MM.1S (cell line): ENCODE data around the gene PPP3R1.

ENCODE experiments used
- DNase-seq: peaks from one replicate; pipeline ENCODE4 v3.0.0-alpha.2; 2015
- H2AFZ ChIP-seq: fragments of 300-600 bp; sonication (generic); 2 replicates; pipeline ENCODE4 v1.6.0; 2016; ENCODE audit warnings: antibody characterized with exemption, low read length
- H3F3A ChIP-seq: fragments of 300-600 bp; sonication (generic); 2 replicates; pipeline ENCODE4 v1.6.1; 2016; ENCODE audit warnings: mild to moderate bottlenecking, antibody characterized with exemption, low read length, moderate library complexity, mixed read lengths; ENCODE audit not compliant: insufficient read depth
- H3K27ac ChIP-seq: fragments of 300-600 bp; sonication (generic); 2 replicates; pipeline ENCODE4 v1.5.1; 2016; ENCODE audit warnings: mild to moderate bottlenecking, low read length
- H3K27me3 ChIP-seq: fragments of 300-600 bp; sonication (generic); replicated peaks from 2 replicates; pipeline ENCODE4 v1.6.0; 2016; ENCODE audit warnings: low read length; ENCODE audit not compliant: insufficient read depth
- H3K36me3 ChIP-seq: fragments of 300-600 bp; sonication (generic); replicated peaks from 2 replicates; pipeline ENCODE4 v1.6.1; 2016; ENCODE audit warnings: mild to moderate bottlenecking, low read length, mixed read lengths; ENCODE audit not compliant: insufficient read depth
- H3K4me1 ChIP-seq: fragments of 300-600 bp; sonication (generic); 2 replicates; pipeline ENCODE4 v1.6.1; 2016; ENCODE audit warnings: low read length, mixed read lengths
- H3K4me2 ChIP-seq: fragments of 300-600 bp; sonication (generic); 2 replicates; pipeline ENCODE4 v1.6.0; 2016; ENCODE audit warnings: low read depth, low read length
- H3K4me3 ChIP-seq: fragments of 300-600 bp; sonication (generic); 2 replicates; pipeline ENCODE4 v1.5.1; 2016; ENCODE audit warnings: low read length, mixed read lengths
- H3K79me2 ChIP-seq: fragments of 300-600 bp; sonication (generic); 2 replicates; pipeline ENCODE4 v1.6.1; 2016; ENCODE audit warnings: mixed run types, low read length, mixed read lengths
- H3K9ac ChIP-seq: fragments of 300-600 bp; sonication (generic); 2 replicates; pipeline ENCODE4 v1.6.1; 2016; ENCODE audit warnings: low read length, mixed read lengths
- H3K9me2 ChIP-seq: fragments of 300-600 bp; sonication (generic); replicated peaks from 2 replicates; pipeline ENCODE4 v1.6.1; 2016; ENCODE audit warnings: mild to moderate bottlenecking, low read length, mixed read lengths; ENCODE audit not compliant: insufficient read depth
- H3K9me3 ChIP-seq: fragments of 300-600 bp; sonication (generic); replicated peaks from 2 replicates; pipeline ENCODE4 v1.6.1; 2016; ENCODE audit warnings: mild to moderate bottlenecking, low read length, mixed read lengths; ENCODE audit not compliant: insufficient read depth
- H4K20me1 ChIP-seq: fragments of 300-600 bp; sonication (generic); 2 replicates; pipeline ENCODE4 v1.6.1; 2016; ENCODE audit warnings: mild to moderate bottlenecking, low read length, moderate library complexity, mixed read lengths; ENCODE audit not compliant: insufficient read depth
- CTCF ChIP-seq: fragments of 300-600 bp; sonication (generic); IDR thresholded peaks from 2 replicates; pipeline ENCODE4 v1.5.1; 2016; ENCODE audit warnings: antibody characterized with exemption, low read length, mixed read lengths
- EZH2 ChIP-seq: fragments of 300-600 bp; sonication (generic); optimal IDR thresholded peaks from 2 replicates; pipeline ENCODE3; 2017; ENCODE audit warnings: low read depth, mild to moderate bottlenecking, antibody characterized with exemption, low read length, mixed read lengths
- EZH2phosphoT487 ChIP-seq: fragments of 300-600 bp; sonication (generic); IDR thresholded peaks from 2 replicates; pipeline ENCODE4 v1.6.1; 2018; ENCODE audit warnings: antibody characterized with exemption, low read length

The PPP3R1 gene

GRCh38 chr2:68279691-68280090 is 27.4 kb upstream of the PPP3R1 start:
- no peaks in the 10 kb centered on the region for H3K36me3 ChIP-seq
- H3F3A ChIP-seq = no peaks in the 10 kb centered on the region
- no peak overlapping the region for H2AFZ ChIP-seq
- no peaks in the 10 kb centered on the region for H3K79me2 ChIP-seq
- H3K9ac ChIP-seq = no peak overlapping the region
- H3K4me3 ChIP-seq = no peak overlapping the region
- H3K27ac ChIP-seq = no peak overlapping the region
- no peak for TF ChIP-seq EZH2
- no peak for DNase-seq
- no peaks in the 10 kb centered on the region for H3K9me3 ChIP-seq
- no peaks in the 10 kb centered on the region for H3K9me2 ChIP-seq
- H4K20me1 ChIP-seq = no peaks in the 10 kb centered on the region
- H3K4me1 ChIP-seq = no peaks in the 10 kb centered on the region
- H3K4me2 ChIP-seq = no peak overlapping the region
- no peaks in the 10 kb centered on the region for H3K27me3 ChIP-seq

- TF ChIP-seq CTCF (no peak), EZH2 (no peak), EZH2phosphoT487 (no peak)
- no peak overlapping the region for H3K4me3 ChIP-seq
- H3K27ac ChIP-seq = no peak overlapping the region
- H3K9ac ChIP-seq = no peak overlapping the region
- no peaks in the 10 kb centered on the region for H3K9me3 ChIP-seq
- H3K9me2 ChIP-seq = no peaks in the 10 kb centered on the region
- H4K20me1 ChIP-seq = no peaks in the 10 kb centered on the region
- H2AFZ ChIP-seq = no peak overlapping the region
- no peaks in the 10 kb centered on the region for H3F3A ChIP-seq
- H3K27me3 ChIP-seq = no peaks in the 10 kb centered on the region
- no peak for DNase-seq
- H3K36me3 ChIP-seq = no peaks in the 10 kb centered on the region
- no peaks in the 10 kb centered on the region for H3K79me2 ChIP-seq
- no peaks in the 10 kb centered on the region for H3K4me1 ChIP-seq
- no peak overlapping the region for H3K4me2 ChIP-seq
Observed at GRCh38 chr2:68278169-68278568, 25.8 kb upstream of the PPP3R1 start.

GRCh38 chr2:68274022-68274421 is 21.7 kb upstream of the PPP3R1 start:
- Histone ChIP-seq H4K20me1 (no peaks in the 10 kb centered on the region), H3K4me3 (no peak overlapping the region), H3K79me2 (no peaks in the 10 kb centered on the region), H3K9me2 (no peaks in the 10 kb centered on the region), H3K4me1 (no peaks in the 10 kb centered on the region), H3K9me3 (no peaks in the 10 kb centered on the region), H3K27ac (no peak overlapping the region), H2AFZ (no peak overlapping the region), H3K9ac (no peak overlapping the region), H3F3A (no peaks in the 10 kb centered on the region), H3K27me3 (no peaks in the 10 kb centered on the region), H3K4me2 (no peak overlapping the region), H3K36me3 (no peaks in the 10 kb centered on the region)
- no peak for TF ChIP-seq CTCF
- no peak for TF ChIP-seq EZH2
- no peak for TF ChIP-seq EZH2phosphoT487
- DNase-seq = no peak

- no peak for TF ChIP-seq EZH2phosphoT487
- TF ChIP-seq CTCF = no peak
- TF ChIP-seq EZH2 = no peak
- Histone ChIP-seq H3K27ac (no peak overlapping the region), H3K4me3 (no peak overlapping the region), H3K4me2 (no peak overlapping the region), H3F3A (no peaks in the 10 kb centered on the region), H4K20me1 (no peaks in the 10 kb centered on the region), H3K9ac (no peak overlapping the region), H2AFZ (no peak overlapping the region), H3K9me3 (no peaks in the 10 kb centered on the region), H3K27me3 (no peaks in the 10 kb centered on the region), H3K9me2 (no peaks in the 10 kb centered on the region), H3K4me1 (no peaks in the 10 kb centered on the region), H3K36me3 (no peaks in the 10 kb centered on the region), H3K79me2 (no peaks in the 10 kb centered on the region)
- no peak for DNase-seq
Observed at GRCh38 chr2:68272246-68272994, 20.1 kb upstream of the PPP3R1 start.
